BLaER1 treated with 17β-estradiol and CSF1 and Interleukin-3, amounts not matched to agents 10 nM and 100 nM (cell line): ENCODE measurements around the gene OR6N1.

Source experiments
- H3K27ac ChIP-seq, 11 experiments: shearing (Covaris generic); formaldehyde crosslinking; 2 replicates each; pipeline ENCODE4 v1.8.1; 2022
- H3K27me3 ChIP-seq, 11 experiments: shearing (Covaris generic); formaldehyde crosslinking; 2 replicates each; pipeline ENCODE4 v1.8.1; 2022
- H3K36me3 ChIP-seq, 11 experiments: shearing (Covaris generic); formaldehyde crosslinking; 2 replicates each; pipeline ENCODE4 v1.8.1; 2022
- H3K4me1 ChIP-seq, 10 experiments: shearing (Covaris generic); formaldehyde crosslinking; 2 replicates each; pipeline ENCODE4 v1.8.1; 2022
- H3K4me2 ChIP-seq, 11 experiments: shearing (Covaris generic); formaldehyde crosslinking; 2 replicates each; pipeline ENCODE4 v1.8.1; 2022
- H3K4me3 ChIP-seq, 10 experiments: shearing (Covaris generic); formaldehyde crosslinking; 2 replicates each; pipeline ENCODE4 v1.8.1; 2022
- H3K9ac ChIP-seq, 11 experiments: shearing (Covaris generic); formaldehyde crosslinking; 2 replicates each; pipeline ENCODE4 v1.8.1; 2022
- H3K9me3 ChIP-seq, 11 experiments: shearing (Covaris generic); formaldehyde crosslinking; replicated peaks in 1 of 11; 2 replicates each; pipeline ENCODE4 v1.8.1; 2022
- H4K20me1 ChIP-seq, 11 experiments: shearing (Covaris generic); formaldehyde crosslinking; 2 replicates each; pipeline ENCODE4 v1.8.1; 2022
- Cebpa-rat ChIP-seq, 11 experiments: shearing (Covaris generic); IDR thresholded peaks; 2 replicates each; pipeline ENCODE4 v1.8.1; 2022

Gene OR6N1

GRCh38 chr1:158810311-158810710 lies 38.3 kb upstream of the OR6N1 start:
- Histone ChIP-seq H3K36me3 (no peaks in the 10 kb centered on the region), H3K4me3 (no peak overlapping the region), H3K9ac (peak overlapping the region in 3 of 11 experiments; percentile 8 to 18 (median 10); a peak in 3 of 22 replicates), H3K27ac (peak overlapping the region in 10 of 11 experiments; percentile 14 to 77 (median 65); a peak in 16 of 22 replicates), H3K9me3 (peaks cover 0 to 32% (median 0%) of the 10 kb centered on the region in 11 experiments; a peak in 11 of 22 replicates), H3K27me3 (no peaks in the 10 kb centered on the region), H4K20me1 (no peaks in the 10 kb centered on the region), H3K4me1 (peaks cover 15 to 70% (median 31%) of the 10 kb centered on the region in 10 experiments), H3K4me2 (peak overlapping the region; percentile 15 to 83 (median 46); a peak in 19 of 22 replicates)
- TF ChIP-seq Cebpa-rat (IDR thresholded peaks at IDR 0.05) = peak in 3 of 11 experiments; percentile 34 to 53 (median 35); a peak in 3 of 22 replicates

- Histone ChIP-seq H3K9ac (peak overlapping the region in 3 of 11 experiments; percentile 10 to 14 (median 13); a peak in 4 of 22 replicates), H3K36me3 (no peaks in the 10 kb centered on the region), H3K27me3 (no peaks in the 10 kb centered on the region), H4K20me1 (no peaks in the 10 kb centered on the region), H3K4me2 (peak overlapping the region; percentile 15 to 83 (median 46); a peak in 19 of 22 replicates), H3K4me1 (peaks cover 15 to 68% (median 31%) of the 10 kb centered on the region in 10 experiments), H3K27ac (peak overlapping the region; percentile 10 to 77 (median 65); a peak in 17 of 22 replicates), H3K4me3 (peak overlapping the region in 1 of 10 experiments; percentile 16; a peak in 1 of 20 replicates), H3K9me3 (peaks cover 0 to 32% (median 0%) of the 10 kb centered on the region in 11 experiments; a peak in 11 of 22 replicates)
- TF ChIP-seq Cebpa-rat (IDR thresholded peaks at IDR 0.05) = peak in 5 of 11 experiments; percentile 11 to 79 (median 63); a peak in 6 of 22 replicates
These were observed 37.9 kb upstream of the OR6N1 start for GRCh38 chr1:158809862-158810261.

DNA sequence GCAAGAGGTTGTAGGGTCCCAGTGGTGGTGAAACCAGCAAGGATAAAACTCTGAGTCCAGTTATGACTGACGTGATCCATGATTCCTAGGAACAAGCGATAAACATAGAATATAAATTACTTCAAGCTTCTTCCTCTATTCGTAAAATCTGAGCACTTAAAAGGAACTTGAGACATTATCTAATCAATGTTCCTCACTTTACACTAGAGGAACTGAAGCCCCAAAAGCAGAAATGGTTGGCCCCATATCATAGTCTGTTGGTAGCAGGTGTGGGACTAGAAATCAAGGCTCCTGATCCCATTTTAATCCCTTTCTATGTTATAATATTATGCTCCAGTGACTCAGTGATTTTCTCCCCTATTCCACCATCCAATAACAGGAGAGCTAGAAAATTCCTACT lies 37.3 kb upstream of the OR6N1 start:
- H3K9me3 ChIP-seq = peaks cover 0 to 32% (median 0%) of the 10 kb centered on the region in 11 experiments; a peak in 11 of 22 replicates
- TF ChIP-seq Cebpa-rat (IDR thresholded peaks at IDR 0.05) = no peak
- H3K36me3 ChIP-seq = no peaks in the 10 kb centered on the region
- H3K4me3 ChIP-seq = no peak overlapping the region; a peak in 1 of 20 replicates
- peak overlapping the region in 6 of 11 experiments; percentile 36 to 83 (median 54); a peak in 11 of 22 replicates for H3K4me2 ChIP-seq
- peak overlapping the region in 2 of 11 experiments; percentile 13 to 14; a peak in 2 of 22 replicates for H3K9ac ChIP-seq
- no peaks in the 10 kb centered on the region for H4K20me1 ChIP-seq
- H3K27ac ChIP-seq = peak overlapping the region in 10 of 11 experiments; percentile 10 to 77 (median 65); a peak in 14 of 22 replicates
- no peaks in the 10 kb centered on the region for H3K27me3 ChIP-seq
- H3K4me1 ChIP-seq = peaks cover 15 to 62% (median 31%) of the 10 kb centered on the region in 10 experiments

- Histone ChIP-seq H3K4me3 (no peak overlapping the region), H3K27ac (no peak overlapping the region), H3K9me3 (peaks cover 0 to 32% (median 0%) of the 10 kb centered on the region in 11 experiments; a peak in 11 of 22 replicates), H3K4me2 (no peak overlapping the region), H4K20me1 (no peaks in the 10 kb centered on the region), H3K4me1 (peaks cover 5 to 54% (median 18%) of the 10 kb centered on the region in 10 experiments; a peak in 18 of 20 replicates), H3K9ac (no peak overlapping the region), H3K36me3 (no peaks in the 10 kb centered on the region), H3K27me3 (no peaks in the 10 kb centered on the region)
- no peak for TF ChIP-seq Cebpa-rat (IDR thresholded peaks at IDR 0.05)
These were observed 35.0 kb upstream of the OR6N1 start for GRCh38 chr1:158806916-158807536.

GRCh38 chr1:158803678-158804077 lies 31.7 kb upstream of the OR6N1 start:
- Histone ChIP-seq H3K9me3 (peaks cover 0 to 5% (median 0%) of the 10 kb centered on the region in 11 experiments; a peak in 7 of 22 replicates), H3K4me1 (peaks cover 0 to 47% (median 0%) of the 10 kb centered on the region in 10 experiments; a peak in 8 of 20 replicates), H3K4me2 (peak overlapping the region in 2 of 11 experiments; percentile 22 to 52; a peak in 2 of 22 replicates), H3K27me3 (no peaks in the 10 kb centered on the region), H4K20me1 (no peaks in the 10 kb centered on the region), H3K36me3 (no peaks in the 10 kb centered on the region), H3K4me3 (no peak overlapping the region), H3K27ac (no peak overlapping the region), H3K9ac (no peak overlapping the region)
- TF ChIP-seq Cebpa-rat (IDR thresholded peaks at IDR 0.05) = no peak

DNA sequence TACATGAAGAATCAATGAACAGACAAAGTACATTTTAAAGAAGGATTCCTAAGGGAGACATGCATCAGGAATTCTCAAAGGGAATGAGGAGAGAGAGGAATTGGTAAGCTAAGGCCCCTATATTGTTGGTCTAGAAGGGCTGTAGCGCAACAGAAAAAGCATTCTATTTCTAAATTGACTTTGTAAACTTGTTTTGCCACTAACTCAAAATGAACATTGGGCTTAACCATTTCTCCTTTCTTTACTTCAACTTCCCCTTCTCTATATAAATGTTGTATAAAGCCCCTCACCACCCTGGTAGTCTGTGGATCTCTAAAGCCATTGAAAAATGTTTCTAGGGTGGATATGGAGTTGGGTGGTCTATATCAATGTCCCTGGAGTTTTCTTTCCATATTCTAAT lies 29.4 kb upstream of the OR6N1 start:
- Histone ChIP-seq H3K27me3 (no peaks in the 10 kb centered on the region), H3K4me1 (peaks cover 0 to 41% (median 0%) of the 10 kb centered on the region in 10 experiments; a peak in 6 of 20 replicates), H3K9me3 (no peaks in the 10 kb centered on the region), H3K27ac (peak overlapping the region in 1 of 11 experiments; percentile 19; a peak in 1 of 22 replicates), H3K4me3 (no peak overlapping the region), H4K20me1 (no peaks in the 10 kb centered on the region), H3K36me3 (no peaks in the 10 kb centered on the region), H3K4me2 (peak overlapping the region in 3 of 11 experiments; percentile 28 to 75 (median 58); a peak in 5 of 22 replicates), H3K9ac (no peak overlapping the region)
- no peak for TF ChIP-seq Cebpa-rat (IDR thresholded peaks at IDR 0.05)

DNA sequence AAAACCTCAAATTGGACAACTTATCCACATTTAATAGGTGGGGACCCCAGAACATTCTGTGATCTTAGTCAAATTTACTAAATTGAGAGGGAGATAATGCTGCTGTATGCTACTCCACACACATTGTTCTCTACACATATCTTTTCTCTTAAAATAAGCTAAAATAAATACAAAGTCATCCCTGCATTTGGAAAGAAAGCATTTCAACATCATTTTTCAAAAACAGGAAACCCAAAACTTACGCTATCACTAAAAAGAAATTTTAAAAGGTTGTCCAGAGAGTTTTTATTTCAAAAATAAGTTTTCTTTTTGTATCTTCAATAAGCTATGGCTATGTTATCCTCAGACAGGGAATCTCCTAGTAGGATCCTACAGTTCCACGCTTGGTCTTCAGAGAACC lies 28.5 kb upstream of the OR6N1 start:
- no peaks in the 10 kb centered on the region for H3K36me3 ChIP-seq
- H3K4me1 ChIP-seq = peaks cover 0 to 41% (median 0%) of the 10 kb centered on the region in 10 experiments; a peak in 6 of 20 replicates
- H3K27ac ChIP-seq = no peak overlapping the region
- TF ChIP-seq Cebpa-rat (IDR thresholded peaks at IDR 0.05) = no peak
- H3K4me2 ChIP-seq = peak overlapping the region in 3 of 11 experiments; percentile 28 to 75 (median 58); a peak in 5 of 22 replicates
- H4K20me1 ChIP-seq = no peaks in the 10 kb centered on the region
- no peak overlapping the region for H3K4me3 ChIP-seq
- H3K27me3 ChIP-seq = no peaks in the 10 kb centered on the region
- no peaks in the 10 kb centered on the region for H3K9me3 ChIP-seq
- H3K9ac ChIP-seq = no peak overlapping the region

DNA sequence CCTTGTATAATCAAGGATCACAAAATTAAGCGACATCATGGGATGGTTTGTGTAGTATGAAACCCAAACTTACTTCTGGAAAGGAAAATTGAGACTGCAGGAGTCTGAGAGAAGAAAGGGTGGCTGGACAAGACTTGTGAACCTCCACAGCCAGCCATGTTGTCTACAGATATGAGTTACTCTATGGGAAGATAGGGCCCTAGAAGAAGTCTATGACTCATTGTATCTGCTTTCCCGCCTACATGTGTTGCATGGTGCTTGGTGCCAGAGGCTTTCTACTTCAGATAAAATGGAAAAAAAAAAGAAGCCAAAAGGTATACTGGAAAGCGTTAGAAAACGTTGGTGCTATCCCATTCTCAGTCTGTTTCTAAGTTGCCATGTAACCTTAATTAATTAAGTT lies 27.7 kb upstream of the OR6N1 start:
- no peak overlapping the region for H3K4me3 ChIP-seq
- no peaks in the 10 kb centered on the region for H3K27me3 ChIP-seq
- H4K20me1 ChIP-seq = no peaks in the 10 kb centered on the region
- peaks cover 0 to 41% (median 0%) of the 10 kb centered on the region in 10 experiments; a peak in 6 of 20 replicates for H3K4me1 ChIP-seq
- no peaks in the 10 kb centered on the region for H3K9me3 ChIP-seq
- no peak for TF ChIP-seq Cebpa-rat (IDR thresholded peaks at IDR 0.05)
- H3K36me3 ChIP-seq = no peaks in the 10 kb centered on the region
- H3K4me2 ChIP-seq = peak overlapping the region in 1 of 11 experiments; percentile 35; a peak in 3 of 22 replicates
- no peak overlapping the region for H3K27ac ChIP-seq
- no peak overlapping the region for H3K9ac ChIP-seq

DNA sequence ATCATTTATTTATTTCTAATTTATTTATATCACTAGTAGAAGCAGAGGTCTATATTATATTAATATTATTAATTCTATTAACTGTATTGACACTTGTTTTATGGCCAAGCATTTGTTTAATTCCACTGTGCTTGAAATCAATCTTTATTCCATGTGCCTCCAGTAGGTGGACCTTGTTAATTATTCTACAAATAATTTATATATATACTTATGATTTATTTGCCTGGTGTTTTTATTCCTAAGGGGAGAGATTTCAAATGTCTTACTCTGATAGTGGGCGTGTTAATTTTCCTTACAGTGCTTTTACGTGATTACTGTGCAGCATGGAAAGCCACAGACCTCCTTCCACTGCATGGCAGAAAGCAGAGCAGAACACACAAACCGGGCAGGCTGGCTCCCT lies 26.5 kb upstream of the OR6N1 start:
- H3K4me3 ChIP-seq = no peak overlapping the region
- no peaks in the 10 kb centered on the region for H3K36me3 ChIP-seq
- no peak for TF ChIP-seq Cebpa-rat (IDR thresholded peaks at IDR 0.05)
- H3K27ac ChIP-seq = no peak overlapping the region
- H4K20me1 ChIP-seq = no peaks in the 10 kb centered on the region
- H3K9me3 ChIP-seq = no peaks in the 10 kb centered on the region
- no peak overlapping the region for H3K4me2 ChIP-seq
- peaks cover 0 to 37% (median 0%) of the 10 kb centered on the region in 10 experiments; a peak in 6 of 20 replicates for H3K4me1 ChIP-seq
- H3K9ac ChIP-seq = no peak overlapping the region
- H3K27me3 ChIP-seq = no peaks in the 10 kb centered on the region
